Measurements from ENCODE around the gene CBX3.
"Not testable (repeated sequence)": the region's sequence is repeated elsewhere in the genome, so short reads cannot be mapped to it uniquely, and the experiment has no call there.

The CBX3 gene

DNA sequence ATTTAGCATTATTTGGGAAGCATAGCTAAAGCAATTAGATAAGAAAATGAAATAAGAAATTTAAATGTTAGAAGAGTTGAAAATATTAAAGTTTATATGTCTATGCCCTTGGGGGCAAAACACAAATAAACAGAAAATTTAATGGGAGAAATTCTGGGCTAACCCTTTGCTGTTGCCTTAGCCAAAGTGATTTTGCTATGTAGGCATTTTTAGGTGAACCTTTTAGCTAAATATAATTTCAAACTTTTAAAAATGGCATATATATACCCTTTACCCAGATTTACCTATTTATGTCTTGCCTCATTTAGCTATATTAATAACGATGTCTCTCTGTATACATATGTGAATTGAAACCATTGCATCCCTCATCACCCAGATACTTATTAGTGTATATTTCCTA lies 29.5 kb upstream of the CBX3 start:
- TF ChIP-seq, protein P1, sequence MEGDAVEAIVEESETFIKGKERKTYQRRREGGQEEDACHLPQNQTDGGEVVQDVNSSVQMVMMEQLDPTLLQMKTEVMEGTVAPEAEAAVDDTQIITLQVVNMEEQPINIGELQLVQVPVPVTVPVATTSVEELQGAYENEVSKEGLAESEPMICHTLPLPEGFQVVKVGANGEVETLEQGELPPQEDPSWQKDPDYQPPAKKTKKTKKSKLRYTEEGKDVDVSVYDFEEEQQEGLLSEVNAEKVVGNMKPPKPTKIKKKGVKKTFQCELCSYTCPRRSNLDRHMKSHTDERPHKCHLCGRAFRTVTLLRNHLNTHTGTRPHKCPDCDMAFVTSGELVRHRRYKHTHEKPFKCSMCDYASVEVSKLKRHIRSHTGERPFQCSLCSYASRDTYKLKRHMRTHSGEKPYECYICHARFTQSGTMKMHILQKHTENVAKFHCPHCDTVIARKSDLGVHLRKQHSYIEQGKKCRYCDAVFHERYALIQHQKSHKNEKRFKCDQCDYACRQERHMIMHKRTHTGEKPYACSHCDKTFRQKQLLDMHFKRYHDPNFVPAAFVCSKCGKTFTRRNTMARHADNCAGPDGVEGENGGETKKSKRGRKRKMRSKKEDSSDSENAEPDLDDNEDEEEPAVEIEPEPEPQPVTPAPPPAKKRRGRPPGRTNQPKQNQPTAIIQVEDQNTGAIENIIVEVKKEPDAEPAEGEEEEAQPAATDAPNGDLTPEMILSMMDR (IDR thresholded peaks at IDR 0.05; ENCODE audit: control insufficient read depth, extremely low read depth, insufficient read depth), result no peak
- DNase-seq (ENCODE audit: low read depth), result no peak
- H3K4me3 ChIP-seq (ENCODE audit: low read depth, low read length), result no peak overlapping the region

DNA sequence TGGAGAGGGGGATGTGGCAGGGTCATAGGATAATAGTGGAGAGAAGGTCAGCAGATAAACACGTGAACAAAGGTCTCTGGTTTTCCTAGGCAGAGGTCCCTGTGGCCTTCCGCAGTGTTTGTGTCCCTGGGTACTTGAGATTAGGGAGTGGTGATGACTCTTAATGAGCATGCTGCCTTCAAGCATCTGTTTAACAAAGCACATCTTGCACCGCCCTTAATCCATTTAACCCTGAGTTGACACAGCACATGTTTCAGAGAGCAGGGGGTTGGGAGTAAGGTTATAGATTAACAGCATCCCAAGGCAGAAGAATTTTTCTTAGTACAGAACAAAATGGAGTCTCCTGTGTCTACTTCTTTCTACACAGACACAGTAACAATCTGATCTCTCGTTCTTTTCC lies 25.6 kb upstream of the CBX3 start:
- not testable (repeated sequence) for DNase-seq (ENCODE audit: low read depth); H3K4me3 ChIP-seq (ENCODE audit: low read depth, low read length)

DNA sequence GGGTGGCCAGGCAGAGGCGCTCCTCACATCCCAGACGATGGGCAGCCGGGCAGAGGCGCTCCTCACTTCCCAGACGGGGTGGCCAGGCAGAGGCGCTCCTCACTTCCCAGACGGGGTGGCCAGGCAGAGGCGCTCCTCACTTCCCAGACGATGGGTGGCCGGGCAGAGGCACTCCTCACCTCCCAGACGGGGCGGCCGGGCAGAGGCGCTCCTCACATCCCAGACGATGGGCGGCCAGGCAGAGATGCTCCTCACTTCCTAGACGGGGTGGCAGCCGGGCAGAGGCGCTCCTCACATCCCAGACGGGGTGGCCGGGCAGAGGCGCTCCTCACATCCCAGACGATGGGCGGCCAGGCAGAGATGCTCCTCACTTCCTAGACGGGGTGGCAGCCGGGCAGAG lies 24.8 kb upstream of the CBX3 start:
- not testable (repeated sequence) for H3K4me3 ChIP-seq (ENCODE audit: low read depth, low read length); DNase-seq (ENCODE audit: low read depth)

DNA sequence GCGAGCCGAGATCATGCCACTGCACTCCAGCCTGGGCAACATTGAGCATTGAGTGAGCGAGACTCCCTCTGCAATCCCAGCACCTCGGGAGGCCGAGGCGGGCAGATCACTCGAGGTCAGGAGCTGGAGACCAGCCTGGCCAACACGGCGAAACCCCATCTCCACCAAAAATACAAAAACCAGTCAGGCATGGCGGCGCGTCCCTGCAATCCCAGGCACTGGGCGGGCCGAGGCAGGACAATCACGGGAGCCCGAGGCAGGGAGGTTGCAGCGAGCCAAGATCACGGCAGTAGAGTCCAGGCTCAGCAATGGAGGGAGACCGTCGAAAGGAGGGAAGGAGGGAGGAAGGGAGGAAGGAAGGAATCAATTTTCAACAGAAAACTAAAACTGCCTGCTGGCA lies 24.3 kb upstream of the CBX3 start:
- H3K4me3 ChIP-seq (ENCODE audit: low read depth, low read length); DNase-seq (ENCODE audit: low read depth): not testable (repeated sequence)

DNA sequence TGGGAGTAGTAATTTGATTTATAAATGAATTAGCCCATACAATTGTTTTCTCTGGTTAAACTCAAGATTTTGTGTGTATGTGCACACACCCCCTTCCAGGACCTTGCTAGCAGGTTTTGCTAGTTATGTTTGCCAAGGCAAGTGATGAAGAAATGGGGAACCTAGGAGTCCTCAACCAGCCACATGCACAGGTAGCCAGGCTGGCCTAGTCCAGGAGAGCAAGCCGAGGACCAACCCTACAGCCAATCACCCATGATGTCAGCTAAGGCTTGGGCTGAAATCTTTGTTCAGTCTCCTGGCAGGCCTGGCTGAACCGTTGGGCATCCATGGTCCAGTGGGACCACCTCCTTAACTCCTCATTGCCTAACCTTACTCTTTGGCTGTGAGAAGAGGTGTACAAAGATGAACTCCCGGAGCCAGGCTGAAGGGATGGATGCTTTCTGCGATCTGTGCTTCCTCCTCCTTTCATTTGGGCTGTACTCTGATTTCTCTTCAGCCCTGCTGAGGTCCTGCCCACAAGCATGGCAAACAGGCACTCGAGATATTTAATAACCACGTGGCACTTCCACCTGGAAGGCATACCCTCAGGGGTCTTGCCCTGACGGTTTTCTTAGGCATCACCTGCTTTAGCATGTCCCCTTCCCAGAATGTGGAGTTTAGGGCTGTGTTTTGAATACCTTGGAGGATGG lies 23.1 kb upstream of the CBX3 start:
- H3K4me3 ChIP-seq (ENCODE audit: low read depth, low read length), result no peak overlapping the region
- TF ChIP-seq, protein P1 (IDR thresholded peaks at IDR 0.05; ENCODE audit: control insufficient read depth, extremely low read depth, insufficient read depth), result no peak
- no peak for DNase-seq (ENCODE audit: low read depth)

DNA sequence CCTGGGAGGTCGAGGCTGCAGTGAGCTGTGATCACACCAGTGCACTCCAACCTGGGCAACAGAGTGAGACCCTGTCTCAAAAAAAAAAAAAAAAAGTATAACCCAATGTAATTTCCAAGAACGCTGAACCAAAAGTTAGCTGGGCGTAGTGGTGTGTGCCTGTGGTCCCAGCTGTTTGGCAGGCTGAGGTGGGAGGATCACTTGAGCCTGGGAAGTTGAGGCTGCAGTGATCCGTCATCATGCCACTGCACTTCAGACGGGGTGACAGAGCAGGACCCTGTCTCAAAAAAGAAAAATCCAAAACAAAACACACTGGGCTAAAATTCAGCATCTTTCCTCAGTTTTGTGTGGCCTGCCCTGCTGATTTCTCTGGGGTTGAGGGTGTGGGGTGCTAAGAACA lies 22.1 kb upstream of the CBX3 start:
- no peak overlapping the region for H3K4me3 ChIP-seq (ENCODE audit: low read depth, low read length)
- no peak for DNase-seq (ENCODE audit: low read depth)
- TF ChIP-seq, protein P1 (IDR thresholded peaks at IDR 0.05; ENCODE audit: control insufficient read depth, extremely low read depth, insufficient read depth), result no peak

DNA sequence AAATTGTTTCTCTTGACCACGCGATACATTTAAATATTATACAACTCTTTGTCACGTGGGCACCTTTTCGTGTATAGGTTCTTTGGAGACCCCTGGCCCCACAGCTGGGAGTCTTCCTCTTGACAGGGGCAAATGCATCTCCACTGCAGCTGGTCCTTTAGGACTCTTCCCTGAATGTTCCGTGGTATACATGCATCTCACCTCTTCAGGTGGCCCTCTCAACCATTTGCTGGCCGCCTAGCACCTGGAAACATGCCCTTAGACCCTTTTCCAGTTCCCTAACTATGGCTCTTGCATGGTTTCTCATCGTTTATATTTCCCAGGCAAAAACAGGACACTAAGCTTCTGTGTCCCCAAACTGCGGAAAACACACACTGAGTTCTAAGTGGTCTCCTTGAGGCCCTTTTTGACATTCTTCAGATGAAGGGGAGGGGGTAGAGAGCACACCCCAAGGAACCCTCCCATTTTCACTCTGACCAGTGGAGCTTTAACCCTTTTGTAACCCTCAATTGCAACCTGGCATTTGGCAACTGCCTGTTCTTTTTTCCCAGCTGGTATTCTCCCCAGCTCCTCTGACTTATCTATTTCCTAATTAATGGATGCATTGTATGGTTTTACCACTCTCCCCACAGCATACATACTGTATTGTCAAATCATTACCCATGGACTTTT lies 21.6 kb upstream of the CBX3 start:
- TF ChIP-seq, protein P1 (IDR thresholded peaks at IDR 0.05; ENCODE audit: control insufficient read depth, extremely low read depth, insufficient read depth), result no peak
- no peak for DNase-seq (ENCODE audit: low read depth)

DNA sequence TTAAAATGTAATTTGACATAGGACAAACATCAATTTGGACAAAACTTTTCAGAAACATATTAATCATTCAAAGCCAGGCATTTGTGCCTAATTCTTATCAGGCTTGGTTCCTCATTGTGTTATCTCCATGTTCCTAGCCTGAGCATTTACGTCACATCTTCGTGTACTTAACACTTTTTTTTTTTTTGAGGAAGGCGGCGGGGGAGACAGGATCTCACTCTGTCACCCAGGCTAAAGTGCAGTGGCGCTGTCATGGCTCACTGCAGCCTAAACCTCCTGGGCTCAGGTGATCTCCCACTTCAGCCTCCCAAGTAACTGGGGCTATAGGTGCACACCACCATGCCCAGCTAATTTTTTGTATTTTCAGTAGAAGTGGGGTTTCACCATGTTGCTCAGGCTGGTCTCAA lies 20.8 kb upstream of the CBX3 start:
- TF ChIP-seq, protein P1 (IDR thresholded peaks at IDR 0.05; ENCODE audit: control insufficient read depth, extremely low read depth, insufficient read depth), result no peak
- DNase-seq (ENCODE audit: low read depth), result no peak
- H3K4me3 ChIP-seq (ENCODE audit: low read depth, low read length), result no peak overlapping the region

More for the DNA sequence above, 21.6 kb upstream of the CBX3 start:
- no peak overlapping the region for H3K4me3 ChIP-seq (ENCODE audit: low read depth, low read length)

Data from LNCaP clone FGC (cell line).